A549 (cell line): ENCODE data around the gene TRAPPC6A.

Source experiments
- CHD2 ChIP-seq: fragments of 150-350 bp; IDR thresholded peaks from 2 replicates; pipeline ENCODE4 v1.6.1; 2014; ENCODE audit warnings: low read length; ENCODE audit not compliant: partially characterized antibody
- CTCF ChIP-seq: fragments of >200 bp; sonication (Bioruptor Twin); formaldehyde crosslinking; IDR thresholded peaks from 3 replicates; pipeline ENCODE4 v1.5.1; 2016
- EP300 ChIP-seq, 2 experiments: fragments of >200 bp; sonication (Bioruptor Twin); formaldehyde crosslinking; IDR thresholded peaks; 2 replicates in 1 of 2; 3 replicates in 1 of 2; pipeline ENCODE4 v1.6.1; 2016 to 2017
- JUN ChIP-seq, 2 experiments: fragments of >200 bp; sonication (Bioruptor Twin); formaldehyde crosslinking; IDR thresholded peaks; 2 replicates in 1 of 2; 3 replicates in 1 of 2; pipeline ENCODE4 v1.6.1; 2016 to 2017
- MAX ChIP-seq: IDR thresholded peaks from 2 replicates; pipeline ENCODE4 v1.6.1; 2012
- POLR2A ChIP-seq: IDR thresholded peaks from 2 replicates; pipeline ENCODE4 v1.6.1; 2012; ENCODE audit warnings: mild to moderate bottlenecking, low read length
- RARB ChIP-seq: fragments of 250-450 bp; sonication (Bioruptor Pico); IDR thresholded peaks from 2 replicates; pipeline ENCODE4 v1.8.0; 2021; ENCODE audit warnings: mild to moderate bottlenecking, moderate library complexity

- no peak for TF ChIP-seq CHD2
- TF ChIP-seq CTCF: no peak
- no peak for TF ChIP-seq RARB (CRISPR knock-in tag)
- no peak for TF ChIP-seq POLR2A
- TF ChIP-seq MAX: no peak
- no peak for TF ChIP-seq EP300 (IDR thresholded peaks at IDR 0.05)
- no peak for TF ChIP-seq JUN (IDR thresholded peaks at IDR 0.05)
Measured at GRCh38 chr19:45211751-45212381, 33.8 kb upstream of the TRAPPC6A start.
